Effector CD4-positive, alpha-beta T cell (primary cell): ENCODE measurements around the gene MRPL23.
A peak's percentile ranks its signal among the peaks of the same experiment; 100 is the strongest.

Experiments
- DNase-seq: peaks from one replicate; pipeline ENCODE4 v3.0.0-alpha.2; 2020
- total RNA-seq: gene quantifications from one replicate; lab custom pipeline; 2026; lab: John Stamatoyannopoulos, UW

The MRPL23 gene
- total RNA-seq = 15.2 reads per million, percentile 41 among the genes with 10 or more reads in this experiment

DNA sequence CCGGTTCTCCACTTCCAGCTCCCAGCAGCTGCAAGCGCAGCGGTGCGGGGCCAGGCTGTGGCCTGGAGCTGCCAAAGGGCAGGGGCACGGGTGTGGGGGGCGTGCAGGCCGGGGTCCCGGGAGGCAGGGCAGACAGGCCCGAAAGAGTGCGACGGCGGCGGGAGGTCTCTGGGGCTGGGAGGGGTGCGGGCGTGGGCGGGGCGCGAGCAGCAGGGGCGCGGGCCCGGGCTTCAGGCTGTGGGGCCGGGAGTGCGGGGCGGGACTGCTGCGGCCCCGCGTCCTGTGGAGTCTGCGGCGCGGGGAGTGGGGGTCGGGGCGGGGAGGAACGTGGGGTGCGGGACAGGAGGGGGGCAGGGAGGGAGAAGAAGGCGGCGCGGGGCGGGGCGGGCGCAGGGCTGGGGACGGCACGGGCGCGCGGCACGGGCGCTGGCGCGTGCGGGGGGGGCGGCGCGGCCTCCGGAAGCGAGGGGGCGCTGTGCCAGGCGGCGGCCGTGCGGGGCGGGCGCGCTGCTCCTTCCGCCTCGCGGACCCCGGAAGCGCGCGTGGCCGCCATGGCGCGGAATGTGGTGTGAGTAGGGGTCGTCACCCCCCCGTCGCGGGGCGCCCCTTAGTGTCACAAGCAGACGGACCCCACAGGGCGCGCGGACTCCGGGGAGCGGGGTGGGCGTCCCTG, at the start of gene MRPL23:
TSS of gene MRPL23 (plus strand) at position 521 of the 673 bp plus-strand sequence. CDS start at position 552, 31 bp downstream.
- DNase-seq = no peak

DNA sequence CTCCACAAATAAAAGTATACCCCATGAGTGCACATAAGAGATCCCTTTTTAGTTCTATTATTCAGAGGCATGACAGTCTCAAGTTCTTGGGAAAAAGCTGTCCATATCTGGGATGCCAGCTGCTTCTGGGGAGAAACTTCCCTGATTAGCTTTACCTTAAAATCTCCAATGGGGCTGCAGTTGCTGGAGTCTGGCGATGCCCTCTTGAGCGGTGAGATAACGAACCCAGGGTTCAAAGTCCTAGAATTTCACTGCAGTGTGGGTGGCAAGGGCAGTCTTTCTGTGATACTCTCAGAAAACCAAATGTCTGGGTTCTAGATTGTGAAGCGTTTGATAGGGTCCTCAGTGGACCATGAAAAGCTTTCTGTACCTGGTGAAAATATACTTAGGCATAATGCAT, 48.0 kb upstream of the MRPL23 start:
- DNase-seq = no peak

DNA sequence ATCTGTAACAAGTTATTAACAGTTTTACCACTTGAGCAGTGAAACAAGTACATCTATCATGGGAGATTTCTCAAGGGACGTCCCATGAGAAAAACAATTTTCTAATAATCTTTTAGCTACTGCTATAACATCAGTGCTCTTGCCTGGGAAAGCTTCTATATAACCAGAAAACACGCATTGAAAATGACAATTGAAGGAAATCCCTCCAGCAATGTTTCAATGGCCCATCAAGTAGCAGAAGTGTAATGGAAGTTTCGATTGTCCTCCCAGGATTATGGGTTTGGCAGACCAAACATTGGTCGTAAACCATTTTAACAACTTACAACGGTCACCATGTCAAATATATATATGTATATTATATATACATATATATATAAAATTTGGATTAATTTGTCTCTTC, 47.4 kb upstream of the MRPL23 start:
- no peak for DNase-seq

DNA sequence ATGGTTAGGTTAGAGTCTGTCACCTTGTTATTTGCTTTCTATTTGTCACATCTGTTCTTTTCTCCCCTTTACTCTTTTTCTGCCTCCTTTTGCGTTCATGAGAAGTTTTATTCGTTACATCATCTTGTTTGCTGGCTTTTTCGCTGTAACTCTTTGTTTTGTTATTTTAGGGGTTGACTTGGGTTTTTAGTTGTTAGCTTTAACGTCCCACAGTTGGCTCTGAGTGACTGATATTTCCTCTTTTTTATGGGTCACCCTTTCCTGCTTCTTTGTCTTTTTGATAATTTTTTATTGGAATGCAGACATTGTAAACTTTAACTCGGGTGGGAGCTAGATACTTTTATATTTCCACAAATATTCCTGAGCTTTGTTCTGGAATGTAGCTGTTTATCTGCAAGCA, 41.0 kb upstream of the MRPL23 start:
- no peak for DNase-seq

DNA sequence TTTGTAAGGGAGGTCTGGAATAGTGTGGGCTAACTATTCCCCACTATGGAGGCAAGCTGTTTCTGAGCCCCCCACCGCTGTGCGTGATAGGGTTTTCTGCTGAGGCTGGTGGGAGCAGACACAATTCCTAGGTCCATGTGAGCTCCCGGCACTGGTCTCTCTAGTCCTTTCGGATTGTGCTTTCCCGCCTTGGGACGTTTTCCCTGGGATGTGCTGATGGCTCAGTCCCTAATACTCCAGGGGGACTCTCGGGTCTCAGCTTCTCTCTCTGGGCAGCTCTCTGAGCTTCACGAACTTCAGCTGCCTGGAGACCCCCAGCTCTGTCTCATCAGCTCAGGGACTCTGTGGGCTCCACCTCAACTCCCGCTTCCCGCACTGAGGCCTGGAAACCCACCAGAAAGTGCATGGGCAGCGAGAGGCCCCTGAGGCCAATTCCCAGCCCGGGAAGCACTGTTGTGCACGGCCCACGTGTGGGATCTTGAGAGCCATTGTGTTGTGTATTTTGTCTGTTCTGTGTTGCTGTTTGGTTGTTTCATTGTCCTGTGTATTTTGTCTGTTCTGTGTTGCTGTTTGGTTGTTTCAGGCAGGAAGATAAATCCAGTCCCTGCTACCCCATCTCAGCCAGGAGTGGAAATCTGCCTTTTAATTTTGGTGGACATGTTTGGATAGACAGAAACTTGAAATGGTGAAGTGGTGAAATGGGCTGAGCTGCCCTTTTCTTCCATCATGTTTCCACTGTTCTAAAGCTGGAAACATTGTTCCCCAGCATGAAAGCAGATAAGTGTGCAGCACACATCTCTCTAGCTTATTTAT, 40.3 kb upstream of the MRPL23 start:
- no peak for DNase-seq

DNA sequence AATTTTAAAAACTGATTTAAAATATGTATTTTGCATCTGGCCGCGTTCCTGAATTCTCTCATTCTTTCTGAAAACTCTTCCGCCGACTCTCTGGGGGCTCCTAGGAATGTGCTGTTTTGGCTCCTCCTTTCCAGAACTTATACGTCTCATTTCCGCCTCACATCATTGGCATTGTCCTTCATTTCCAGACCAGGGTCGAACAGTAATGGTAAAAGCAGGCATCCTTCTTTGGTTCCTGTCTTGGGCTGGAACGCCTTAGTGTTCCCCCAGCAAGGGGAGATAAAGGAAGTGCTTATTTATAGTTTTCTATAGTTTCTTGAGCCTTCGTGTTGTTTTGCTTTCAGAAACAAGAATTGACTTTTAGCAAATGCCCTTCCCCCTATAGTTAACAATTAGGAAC, 38.5 kb upstream of the MRPL23 start:
- no peak for DNase-seq

DNA sequence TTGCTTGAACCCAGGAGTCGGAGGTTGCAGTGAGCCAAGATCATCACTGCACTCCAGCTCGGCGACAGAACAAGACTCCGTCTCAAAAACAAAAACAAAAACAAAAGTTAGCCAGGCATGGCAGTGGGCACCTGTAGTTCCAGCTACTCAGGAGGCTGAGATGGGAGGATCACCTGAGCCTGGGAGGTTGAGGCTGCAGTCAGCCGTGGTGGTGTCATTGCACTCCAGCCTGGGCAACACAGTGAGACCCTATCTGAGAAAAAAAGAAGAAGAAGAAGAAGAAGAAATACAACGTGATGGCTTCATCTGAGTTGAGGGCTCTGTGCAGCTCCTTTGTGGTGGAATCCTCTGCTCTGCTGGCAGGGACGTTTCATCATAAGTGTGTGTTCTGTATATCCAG, 37.6 kb upstream of the MRPL23 start:
- DNase-seq = no peak

DNA sequence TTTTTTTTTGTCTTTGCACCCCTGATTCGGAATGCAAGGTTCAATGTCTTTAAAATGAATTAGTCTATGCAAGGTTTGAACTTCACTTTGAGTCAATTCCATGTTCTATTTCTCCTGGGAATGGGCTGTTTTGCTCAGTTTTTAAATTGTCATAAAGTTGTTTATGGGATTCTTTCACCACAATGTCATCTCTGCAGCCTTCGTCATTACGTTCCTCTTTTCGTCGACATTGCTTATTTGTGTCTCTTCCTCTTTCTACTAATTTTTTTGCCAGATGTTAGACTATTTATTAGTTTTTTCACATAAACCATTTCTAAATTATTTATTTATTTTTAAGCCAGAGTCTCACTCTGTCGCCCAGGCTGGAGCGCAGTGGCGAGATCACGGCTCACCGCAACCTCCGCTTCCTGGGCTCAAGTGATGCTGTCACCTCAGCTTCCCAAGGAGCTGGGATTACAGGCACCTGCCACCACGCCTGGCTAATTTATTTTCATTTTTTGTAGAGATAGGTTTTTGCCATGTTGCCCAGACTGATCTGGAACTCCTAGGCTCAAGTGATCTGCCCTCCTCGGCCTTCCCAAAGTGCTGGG, 34.7 kb upstream of the MRPL23 start:
- DNase-seq = no peak

DNA sequence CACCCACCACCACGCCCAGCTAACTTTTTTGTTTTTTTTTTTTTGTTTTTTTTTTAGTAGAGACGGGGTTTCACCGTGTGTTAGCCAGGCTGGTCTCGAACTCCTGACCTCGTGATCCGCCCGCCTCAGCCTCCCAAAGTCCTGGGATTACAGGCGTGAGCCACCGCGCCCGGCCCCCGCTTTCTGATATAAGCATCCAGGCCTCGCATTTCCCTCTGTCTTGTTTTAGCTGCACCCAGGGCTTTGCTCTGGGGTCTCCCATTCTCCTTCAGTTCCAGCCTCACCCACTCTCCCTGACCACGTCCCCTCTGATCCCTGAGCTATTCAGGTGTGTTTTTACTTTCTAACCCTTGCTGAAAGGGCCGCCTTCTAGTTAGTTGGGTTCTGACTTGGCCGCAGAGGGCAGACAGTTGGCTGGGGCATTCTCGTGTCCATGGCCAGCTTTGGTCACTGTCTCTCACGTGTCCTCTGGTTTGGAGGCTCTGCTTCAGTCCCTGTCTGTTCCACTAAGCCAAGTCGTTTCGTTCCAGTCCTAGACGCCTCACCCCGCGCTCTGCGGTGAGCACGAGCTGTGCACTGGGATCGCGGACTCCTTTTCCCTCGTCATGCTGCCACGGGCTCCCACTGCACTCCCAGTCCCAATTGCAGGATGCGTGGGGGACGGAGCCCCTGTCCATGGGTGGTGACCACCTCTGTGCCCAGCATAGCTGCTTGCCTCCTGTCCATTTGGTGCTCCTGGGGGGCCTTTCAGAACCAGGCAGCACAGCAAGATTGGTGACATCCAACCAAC, 33.7 kb upstream of the MRPL23 start:
- no peak for DNase-seq

DNA sequence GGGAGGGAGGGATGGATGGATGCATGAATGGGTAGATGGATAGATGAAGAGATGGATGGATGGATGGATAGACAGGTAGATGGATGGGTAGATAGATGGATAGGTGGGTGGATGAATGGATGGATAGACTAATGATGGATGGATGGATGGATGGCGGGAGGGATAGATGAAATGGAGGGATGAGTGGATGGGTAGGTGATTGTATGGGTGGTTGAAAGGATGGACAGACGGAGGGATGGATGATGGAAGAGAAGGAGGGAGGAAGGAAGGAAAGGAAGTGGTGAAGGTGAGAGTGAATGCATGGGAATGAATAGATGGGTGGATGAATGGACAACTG, 31.4 kb upstream of the MRPL23 start:
- no peak for DNase-seq

DNA sequence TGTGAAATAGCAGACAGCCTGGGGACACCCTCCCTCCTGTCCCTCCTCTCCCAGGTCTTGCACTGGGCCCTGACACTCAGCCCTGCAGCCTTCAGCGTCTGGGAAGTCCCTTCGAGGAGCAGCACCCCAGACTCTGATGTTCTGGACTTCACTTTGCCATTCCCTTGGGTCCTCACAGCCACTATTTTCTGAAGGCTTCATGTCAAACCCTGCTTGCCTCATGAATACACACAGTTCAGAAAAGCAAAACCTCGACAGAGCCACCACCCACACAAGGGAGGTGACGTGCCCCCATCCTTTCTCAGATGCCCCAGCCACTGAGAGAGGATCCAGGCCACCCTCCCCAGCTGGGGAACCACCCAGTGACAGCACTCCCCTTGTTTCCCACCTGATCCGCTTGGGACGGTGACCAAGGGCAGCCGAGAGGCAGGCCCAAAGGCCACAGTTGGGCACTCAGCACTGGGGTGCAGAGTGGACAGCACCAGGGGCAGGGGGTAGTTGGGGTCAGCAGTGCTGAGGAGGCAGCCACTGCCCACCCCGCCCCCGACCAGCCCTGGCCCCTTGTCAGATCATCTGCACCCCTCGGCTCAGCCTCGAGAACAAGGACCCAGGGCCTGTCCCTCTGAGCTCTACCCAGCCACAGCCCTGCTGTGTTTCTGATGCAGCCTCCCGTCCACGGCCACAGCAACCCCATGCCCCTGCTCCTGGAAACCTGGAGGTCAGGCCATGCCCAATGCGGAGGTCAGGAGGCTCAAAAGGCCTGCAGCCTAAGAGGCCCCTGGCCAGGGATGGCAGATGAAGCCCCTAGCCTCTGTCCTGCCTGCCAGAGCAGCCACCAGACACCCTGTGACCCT, 30.8 kb upstream of the MRPL23 start:
- DNase-seq = no peak

DNA sequence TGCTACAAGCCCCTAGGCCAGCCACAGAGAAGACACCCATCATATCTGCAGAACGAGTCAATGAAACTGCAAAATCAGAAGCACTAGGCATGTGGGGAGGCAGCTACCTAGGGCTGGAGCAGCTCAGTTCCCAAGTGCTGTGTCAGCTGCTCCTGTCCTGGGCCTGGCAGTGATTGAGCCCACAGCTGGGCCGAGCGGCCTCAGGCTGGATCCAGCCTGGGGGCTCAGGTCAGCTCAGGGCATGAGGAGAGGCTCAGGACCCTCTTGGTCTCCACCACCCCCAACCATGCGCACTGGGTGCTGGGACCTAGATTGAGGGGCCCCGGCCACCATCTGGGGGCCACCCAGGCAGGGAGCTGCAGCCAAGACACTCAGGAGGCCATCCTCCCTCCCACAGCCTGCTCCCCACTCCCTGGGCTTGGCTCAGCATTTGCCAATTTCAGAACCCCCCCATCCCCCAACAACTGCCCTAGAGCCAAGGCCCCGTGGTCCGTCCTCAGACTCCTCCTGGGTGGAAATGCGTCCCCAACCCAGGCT, 30.1 kb upstream of the MRPL23 start:
- DNase-seq = no peak

DNA sequence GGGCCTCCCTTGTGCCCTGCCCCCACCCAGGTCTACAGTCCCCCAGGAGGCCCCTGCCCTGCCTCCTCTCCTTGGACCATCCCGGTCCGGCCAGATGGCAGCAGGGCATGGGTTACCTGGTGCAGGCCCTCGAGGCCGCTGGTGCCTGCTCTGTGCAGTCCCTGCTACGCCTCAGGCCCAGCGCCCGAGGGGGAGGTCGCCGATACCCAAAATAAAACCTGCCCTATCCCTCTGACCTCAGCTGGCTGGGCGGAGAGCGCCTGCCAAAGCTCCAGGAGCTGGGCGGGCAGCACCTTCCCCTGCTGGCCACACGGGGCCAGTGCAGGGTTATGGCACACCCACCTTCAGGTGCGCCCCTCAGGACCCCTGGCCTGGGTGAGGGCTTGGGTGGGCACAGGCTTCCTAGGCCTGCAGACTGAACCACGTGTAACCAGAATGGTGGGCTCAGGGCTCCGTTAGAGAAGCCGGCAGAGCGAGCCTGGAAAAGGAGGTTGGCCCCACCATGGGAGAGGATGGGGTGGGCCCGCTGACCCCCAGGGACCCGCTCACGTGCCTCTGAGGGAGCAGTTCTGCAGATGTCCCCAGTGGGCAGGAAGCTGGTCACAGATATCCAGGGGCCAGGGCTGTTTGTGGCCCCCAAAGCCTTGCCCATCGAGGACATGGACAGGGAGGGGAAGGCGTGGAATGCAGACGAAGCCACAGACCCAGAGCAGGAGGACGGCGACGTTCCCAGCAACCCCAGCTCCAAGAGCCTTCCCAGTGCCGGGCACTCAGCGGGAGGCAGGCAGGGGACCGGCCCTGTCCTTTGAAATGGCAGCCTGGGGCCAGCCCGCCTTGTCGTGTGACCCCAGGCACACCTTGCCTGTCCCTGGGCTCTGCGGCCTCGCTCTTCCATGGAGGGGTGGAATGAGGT, 29.4 kb upstream of the MRPL23 start:
- no peak for DNase-seq

DNA sequence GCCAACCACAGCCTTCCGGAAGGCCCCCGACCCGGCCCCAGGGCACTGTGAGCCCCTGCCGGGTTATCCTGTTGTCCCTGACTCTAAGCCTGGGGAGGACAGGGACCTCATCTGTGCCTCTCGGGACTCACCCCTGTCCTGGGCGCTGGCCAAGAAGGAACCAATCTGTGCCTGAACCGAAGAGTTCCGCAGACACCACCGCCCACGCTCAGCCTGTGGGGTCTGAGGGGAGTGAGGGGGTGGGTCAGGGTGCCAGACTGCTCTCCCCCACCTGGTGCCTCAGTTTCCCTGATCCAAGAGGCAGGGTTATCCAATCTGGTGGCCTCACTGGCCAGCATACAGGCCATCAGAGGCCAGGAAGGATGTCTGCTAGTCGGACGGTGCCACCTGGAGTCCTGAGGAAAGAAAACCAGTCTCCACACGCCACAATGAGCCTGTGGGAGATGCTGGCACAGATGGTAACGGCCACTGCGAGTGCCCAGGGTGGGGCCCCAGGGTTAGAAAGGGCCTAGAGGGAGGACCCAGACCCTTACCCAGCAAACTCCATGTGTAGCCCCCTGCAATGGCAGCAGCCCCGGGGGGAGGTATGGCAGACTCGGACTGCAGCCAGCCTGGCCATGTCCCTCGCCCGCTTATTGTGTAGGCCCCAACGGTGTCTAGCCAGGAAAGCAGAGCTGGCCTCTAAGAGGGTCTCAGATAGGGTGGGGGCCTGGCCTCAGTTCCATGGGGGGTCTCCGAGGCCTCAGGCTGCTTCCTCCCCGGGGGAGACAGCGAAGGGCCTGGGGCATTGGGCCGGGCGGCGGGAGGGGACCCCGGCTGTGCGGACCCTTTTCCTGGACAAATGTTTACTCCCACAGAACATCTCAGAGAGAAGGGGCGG, 28.5 kb upstream of the MRPL23 start:
- DNase-seq = no peak

DNA sequence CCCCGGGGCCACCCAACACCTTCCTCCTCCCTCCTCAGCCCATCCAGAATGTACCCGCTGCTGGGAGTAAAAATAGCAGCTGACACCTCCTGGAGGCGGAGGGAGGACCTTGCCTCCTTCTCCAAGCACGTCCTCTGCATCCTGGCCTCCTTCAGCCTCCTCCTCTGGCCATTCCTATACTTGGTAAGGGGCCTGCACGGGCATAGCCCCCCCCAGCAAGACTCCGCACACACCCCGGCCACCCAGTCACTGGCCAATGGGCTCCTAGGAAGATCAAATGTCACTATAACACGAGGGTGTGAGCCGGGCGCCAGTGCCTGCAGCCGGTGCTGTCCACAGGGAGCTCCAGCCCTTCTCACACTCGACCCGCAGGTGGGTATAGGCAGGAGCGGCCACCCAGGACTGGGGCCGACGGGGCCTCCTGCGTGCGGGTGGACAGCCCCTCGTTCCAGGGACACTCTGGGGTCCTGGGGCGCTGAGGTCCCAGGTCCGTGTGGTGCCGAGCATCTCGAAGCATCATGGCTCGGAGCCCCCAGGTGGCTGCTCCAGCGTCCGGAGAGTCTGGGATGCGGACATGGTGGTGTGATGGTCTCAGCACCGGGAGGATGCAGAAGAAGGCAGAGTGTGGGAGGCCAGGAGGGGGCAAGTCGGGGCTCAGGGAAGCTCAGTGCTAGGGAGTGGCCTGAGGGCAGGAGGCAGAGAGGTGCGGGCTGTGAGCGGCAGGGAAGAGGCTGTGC, 27.6 kb upstream of the MRPL23 start, which contains the start of gene TNNT3:
TSS of gene TNNT3 (plus strand) at position 313 of the 737 bp plus-strand sequence. CDS start 3,172 bp downstream, outside the sequence.
- DNase-seq = no peak

DNA sequence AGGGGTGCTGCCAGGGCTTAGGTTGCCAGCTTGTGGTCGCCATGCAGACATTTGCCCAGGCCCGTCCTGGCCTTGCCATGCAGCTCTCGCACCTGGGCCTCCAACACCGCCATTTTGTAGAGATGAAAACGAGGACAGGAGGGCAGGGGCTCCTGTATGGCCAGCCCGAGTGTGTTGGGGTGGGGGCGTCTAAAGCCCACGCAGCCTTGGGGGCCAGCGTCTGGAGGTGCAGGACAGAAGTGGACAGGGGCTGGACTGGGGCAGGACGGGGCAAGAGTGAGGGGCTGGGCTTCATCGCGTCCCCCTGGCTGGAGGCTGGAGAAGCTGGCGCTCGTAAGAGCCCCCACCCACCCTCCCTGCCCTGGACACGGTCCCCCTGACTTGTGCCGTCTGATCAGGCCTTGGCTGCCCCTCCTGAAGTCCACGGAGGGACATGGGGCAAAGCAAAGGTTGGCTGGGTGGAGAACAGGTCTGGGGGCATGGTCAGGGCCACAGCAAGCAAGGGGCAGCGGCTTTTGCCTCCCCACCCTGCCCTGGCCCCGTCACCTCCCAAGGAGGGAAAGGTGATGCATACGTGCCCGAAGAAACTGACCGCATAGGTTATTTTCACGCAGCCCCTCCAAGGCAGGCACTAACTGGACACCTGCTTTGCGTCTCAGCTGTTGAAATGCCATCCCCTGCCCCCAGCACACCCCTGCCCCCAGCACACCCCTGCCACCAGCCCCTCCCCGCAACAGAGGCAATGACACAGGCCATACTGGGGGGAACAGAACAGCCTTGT, 26.8 kb upstream of the MRPL23 start:
- no peak for DNase-seq

DNA sequence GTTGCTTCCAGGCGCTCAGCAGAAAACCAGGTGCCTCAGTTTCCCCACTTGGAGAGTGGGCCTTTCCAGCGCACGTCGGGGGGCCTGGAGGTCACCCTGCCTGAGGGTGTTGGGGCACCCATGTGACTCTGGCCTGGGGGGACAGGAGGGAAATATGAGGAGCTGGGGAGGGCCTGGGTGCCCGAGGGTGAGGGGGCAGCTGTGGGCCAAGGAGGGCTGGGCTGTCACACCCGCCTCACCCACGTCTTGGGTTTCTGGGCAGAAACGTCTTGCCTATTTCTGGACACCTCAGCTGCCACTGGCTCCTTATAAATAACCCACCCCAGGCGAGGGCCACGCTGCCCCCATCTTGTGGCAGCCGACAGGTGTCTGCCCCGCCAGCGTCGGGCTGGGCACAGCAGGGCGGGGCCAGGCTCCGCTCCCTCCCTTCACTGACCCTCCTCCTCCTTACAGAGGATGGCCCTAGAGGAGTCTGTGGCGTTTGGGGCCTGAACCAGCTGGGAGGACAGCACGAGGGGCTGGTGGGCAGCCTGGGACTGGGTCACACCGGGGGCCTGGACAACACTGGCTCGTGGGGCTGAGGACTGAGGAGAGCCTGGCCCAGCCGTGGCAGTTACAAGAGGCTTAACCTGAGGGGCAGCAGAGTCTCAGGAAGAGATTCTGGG, 26.1 kb upstream of the MRPL23 start:
- no peak for DNase-seq
